ENCODE measurements around the gene TBX20. TPM values are rescaled to one million over a fixed set of nuclear protein-coding genes. Genes with fewer than 3 reads are reported as not detected.

TBX20 gene
- total RNA-seq = not detected

- TF ChIP-seq CTCF (IDR thresholded peaks at IDR 0.05; ENCODE audit: low read depth) = no peak
Observed at GRCh38 chr7:35253710-35254495, at the start of gene TBX20. TBX20 (minus strand) TSS chr7:35254100; CDS start chr7:35253620, 480 bp downstream.

GRCh38 chr7:35289376-35289775 lies 35.5 kb upstream of the TBX20 start:
- no peak for TF ChIP-seq CTCF (IDR thresholded peaks at IDR 0.05; ENCODE audit: low read depth)

- no peak for TF ChIP-seq CTCF (IDR thresholded peaks at IDR 0.05; ENCODE audit: low read depth)
Observed at GRCh38 chr7:35286986-35287385, 33.1 kb upstream of the TBX20 start.

GRCh38 chr7:35286422-35286821 lies 32.5 kb upstream of the TBX20 start:
- no peak for TF ChIP-seq CTCF (IDR thresholded peaks at IDR 0.05; ENCODE audit: low read depth)

- no peak for TF ChIP-seq CTCF (IDR thresholded peaks at IDR 0.05; ENCODE audit: low read depth)
Observed at GRCh38 chr7:35285799-35286198, 31.9 kb upstream of the TBX20 start.

- TF ChIP-seq CTCF (IDR thresholded peaks at IDR 0.05; ENCODE audit: low read depth) = no peak
Observed at GRCh38 chr7:35280902-35281301, 27.0 kb upstream of the TBX20 start.

- TF ChIP-seq CTCF (IDR thresholded peaks at IDR 0.05; ENCODE audit: low read depth) = no peak
Observed at GRCh38 chr7:35277359-35277758, 23.5 kb upstream of the TBX20 start.
